ENCODE results near the gene GLRX.

The GLRX gene

GRCh38 chr5:95835682-95836385, 13.3 kb upstream of the GLRX start:
- Histone ChIP-seq H3K9me3 (ENCODE audit: control insufficient read depth, low read length) (no peaks in the 10 kb centered on the region), H2AK5ac (ENCODE audit: low read length, severe bottlenecking) (no peak overlapping the region), H4K91ac (ENCODE audit: low read length) (no peak overlapping the region), H3K36me3 (ENCODE audit: control insufficient read depth in 1 of 2, insufficient read depth in 2 of 2, low read depth in 1 of 2, low read length in 2 of 2) (no peaks in the 10 kb centered on the region), H2BK12ac (ENCODE audit: low read length in 2 of 2) (no peak overlapping the region), H3K23ac (ENCODE audit: low read length in 2 of 2) (no peak overlapping the region), H3K4me2 (ENCODE audit: low read length, poor library complexity, severe bottlenecking) (no peak overlapping the region), H2AFZ (ENCODE audit: low read depth, low read length) (no peak overlapping the region), H3K9ac (ENCODE audit: low read length) (peak overlapping the region; percentile 91), H3K18ac (ENCODE audit: low read depth in 1 of 2, low read length in 2 of 2) (no peak overlapping the region), H3K4me1 (ENCODE audit: control insufficient read depth, insufficient read depth, low read depth, low read length) (peaks cover 3% of the 10 kb centered on the region), H3K14ac (ENCODE audit: low read length in 2 of 2) (no peak overlapping the region), H3K27ac (ENCODE audit: low read length, poor library complexity, severe bottlenecking) (no peak overlapping the region), H4K8ac (ENCODE audit: low read length) (peak overlapping the region; percentile 1), H3K4me3 (ENCODE audit: insufficient read depth in 1 of 2, low read depth in 1 of 2, low read length in 2 of 2) (peak overlapping the region in 1 of 2 experiments; percentile 81), H2BK5ac (ENCODE audit: low read depth, low read length, poor library complexity, severe bottlenecking) (no peak overlapping the region), H3K79me1 (replicated peaks; ENCODE audit: low read length, poor library complexity, severe bottlenecking) (no peaks in the 10 kb centered on the region), H3K27me3 (ENCODE audit: control insufficient read depth in 1 of 2, insufficient read depth in 1 of 2, low read length in 2 of 2) (no peaks in the 10 kb centered on the region), H2BK15ac (ENCODE audit: low read depth, poor library complexity, severe bottlenecking) (no peak overlapping the region), H2BK120ac (ENCODE audit: low read depth, low read length) (no peak overlapping the region), H3K4ac (ENCODE audit: low read depth in 1 of 2, low read length in 2 of 2) (no peak overlapping the region)
- DNase-seq, result no peak
- WGBS, result 82% methylated on average over 9 of the region's 10 CpGs

- H3K27ac ChIP-seq (ENCODE audit: low read length, poor library complexity, severe bottlenecking), result no peak overlapping the region
- DNase-seq, result no peak
- peaks cover 3% of the 10 kb centered on the region for H3K4me1 ChIP-seq (ENCODE audit: control insufficient read depth, insufficient read depth, low read depth, low read length)
- no peak overlapping the region for H2BK15ac ChIP-seq (ENCODE audit: low read depth, poor library complexity, severe bottlenecking)
- H2AFZ ChIP-seq (ENCODE audit: low read depth, low read length), result no peak overlapping the region
- no peaks in the 10 kb centered on the region for H3K9me3 ChIP-seq (ENCODE audit: control insufficient read depth, low read length)
- H3K4me3 ChIP-seq (ENCODE audit: insufficient read depth in 1 of 2, low read depth in 1 of 2, low read length in 2 of 2), result no peak overlapping the region
- no peak overlapping the region for H3K4me2 ChIP-seq (ENCODE audit: low read length, poor library complexity, severe bottlenecking)
- no peaks in the 10 kb centered on the region for H3K79me1 ChIP-seq (replicated peaks; ENCODE audit: low read length, poor library complexity, severe bottlenecking)
- no peak overlapping the region for H3K4ac ChIP-seq (ENCODE audit: low read depth in 1 of 2, low read length in 2 of 2)
- H3K9ac ChIP-seq (ENCODE audit: low read length), result no peak overlapping the region
- no peak overlapping the region for H3K14ac ChIP-seq (ENCODE audit: low read length in 2 of 2)
- no peak overlapping the region for H2BK5ac ChIP-seq (ENCODE audit: low read depth, low read length, poor library complexity, severe bottlenecking)
- H2BK120ac ChIP-seq (ENCODE audit: low read depth, low read length), result no peak overlapping the region
- H3K27me3 ChIP-seq (ENCODE audit: control insufficient read depth in 1 of 2, insufficient read depth in 1 of 2, low read length in 2 of 2), result no peaks in the 10 kb centered on the region
- no peak overlapping the region for H3K18ac ChIP-seq (ENCODE audit: low read depth in 1 of 2, low read length in 2 of 2)
- H3K36me3 ChIP-seq (ENCODE audit: control insufficient read depth in 1 of 2, insufficient read depth in 2 of 2, low read depth in 1 of 2, low read length in 2 of 2), result no peaks in the 10 kb centered on the region
- no peak overlapping the region for H4K8ac ChIP-seq (ENCODE audit: low read length)
- H4K91ac ChIP-seq (ENCODE audit: low read length), result peak overlapping the region; percentile 41
- no peak overlapping the region for H2BK12ac ChIP-seq (ENCODE audit: low read length in 2 of 2)
- no peak overlapping the region for H2AK5ac ChIP-seq (ENCODE audit: low read length, severe bottlenecking)
- no peak overlapping the region for H3K23ac ChIP-seq (ENCODE audit: low read length in 2 of 2)
Measured at GRCh38 chr5:95832664-95833063, 10.1 kb upstream of the GLRX start.

- Histone ChIP-seq H3K27ac (ENCODE audit: low read length, poor library complexity, severe bottlenecking) (no peak overlapping the region), H3K4ac (ENCODE audit: low read depth in 1 of 2, low read length in 2 of 2) (no peak overlapping the region), H3K79me1 (replicated peaks; ENCODE audit: low read length, poor library complexity, severe bottlenecking) (no peaks in the 10 kb centered on the region), H3K14ac (ENCODE audit: low read length in 2 of 2) (no peak overlapping the region), H3K18ac (ENCODE audit: low read depth in 1 of 2, low read length in 2 of 2) (no peak overlapping the region), H3K9me3 (ENCODE audit: control insufficient read depth, low read length) (no peaks in the 10 kb centered on the region), H3K36me3 (ENCODE audit: control insufficient read depth in 1 of 2, insufficient read depth in 2 of 2, low read depth in 1 of 2, low read length in 2 of 2) (no peaks in the 10 kb centered on the region), H2BK5ac (ENCODE audit: low read depth, low read length, poor library complexity, severe bottlenecking) (no peak overlapping the region), H2AK5ac (ENCODE audit: low read length, severe bottlenecking) (no peak overlapping the region), H3K23ac (ENCODE audit: low read length in 2 of 2) (no peak overlapping the region), H3K4me2 (ENCODE audit: low read length, poor library complexity, severe bottlenecking) (no peak overlapping the region), H2BK120ac (ENCODE audit: low read depth, low read length) (no peak overlapping the region), H2BK12ac (ENCODE audit: low read length in 2 of 2) (no peak overlapping the region), H3K27me3 (ENCODE audit: control insufficient read depth in 1 of 2, insufficient read depth in 1 of 2, low read length in 2 of 2) (no peaks in the 10 kb centered on the region), H4K91ac (ENCODE audit: low read length) (no peak overlapping the region), H3K4me1 (ENCODE audit: control insufficient read depth, insufficient read depth, low read depth, low read length) (no peaks in the 10 kb centered on the region), H3K9ac (ENCODE audit: low read length) (no peak overlapping the region), H4K8ac (ENCODE audit: low read length) (no peak overlapping the region), H2BK15ac (ENCODE audit: low read depth, poor library complexity, severe bottlenecking) (no peak overlapping the region), H2AFZ (ENCODE audit: low read depth, low read length) (no peak overlapping the region), H3K4me3 (ENCODE audit: insufficient read depth in 1 of 2, low read depth in 1 of 2, low read length in 2 of 2) (no peak overlapping the region)
- WGBS, result 100% methylated on average over 1 of the region's 2 CpGs
- no peak for DNase-seq
Measured at GRCh38 chr5:95830226-95830625, 7.7 kb upstream of the GLRX start.

- no peak overlapping the region for H2BK15ac ChIP-seq (ENCODE audit: low read depth, poor library complexity, severe bottlenecking)
- H4K8ac ChIP-seq (ENCODE audit: low read length), result no peak overlapping the region
- peak overlapping the region in 1 of 2 experiments; percentile 41 for H2BK12ac ChIP-seq (ENCODE audit: low read length in 2 of 2)
- peak overlapping the region in 1 of 2 experiments; percentile 63 for H3K18ac ChIP-seq (ENCODE audit: low read depth in 1 of 2, low read length in 2 of 2)
- peaks cover 7% of the 10 kb centered on the region for H3K4me1 ChIP-seq (ENCODE audit: control insufficient read depth, insufficient read depth, low read depth, low read length)
- H3K9me3 ChIP-seq (ENCODE audit: control insufficient read depth, low read length), result no peaks in the 10 kb centered on the region
- H3K4me2 ChIP-seq (ENCODE audit: low read length, poor library complexity, severe bottlenecking), result no peak overlapping the region
- H4K91ac ChIP-seq (ENCODE audit: low read length), result no peak overlapping the region
- H3K14ac ChIP-seq (ENCODE audit: low read length in 2 of 2), result no peak overlapping the region
- no peak overlapping the region for H2BK120ac ChIP-seq (ENCODE audit: low read depth, low read length)
- H2BK5ac ChIP-seq (ENCODE audit: low read depth, low read length, poor library complexity, severe bottlenecking), result no peak overlapping the region
- H2AK5ac ChIP-seq (ENCODE audit: low read length, severe bottlenecking), result no peak overlapping the region
- WGBS, result 79% methylated on average over 3 of the region's 3 CpGs
- no peak overlapping the region for H3K23ac ChIP-seq (ENCODE audit: low read length in 2 of 2)
- no peak overlapping the region for H3K4ac ChIP-seq (ENCODE audit: low read depth in 1 of 2, low read length in 2 of 2)
- no peaks in the 10 kb centered on the region for H3K36me3 ChIP-seq (ENCODE audit: control insufficient read depth in 1 of 2, insufficient read depth in 2 of 2, low read depth in 1 of 2, low read length in 2 of 2)
- no peaks in the 10 kb centered on the region for H3K27me3 ChIP-seq (ENCODE audit: control insufficient read depth in 1 of 2, insufficient read depth in 1 of 2, low read length in 2 of 2)
- no peak overlapping the region for H3K9ac ChIP-seq (ENCODE audit: low read length)
- H3K4me3 ChIP-seq (ENCODE audit: insufficient read depth in 1 of 2, low read depth in 1 of 2, low read length in 2 of 2), result no peak overlapping the region
- H3K79me1 ChIP-seq (replicated peaks; ENCODE audit: low read length, poor library complexity, severe bottlenecking), result peaks cover 1% of the 10 kb centered on the region
- no peak for DNase-seq
- H3K27ac ChIP-seq (ENCODE audit: low read length, poor library complexity, severe bottlenecking), result no peak overlapping the region
- H2AFZ ChIP-seq (ENCODE audit: low read depth, low read length), result no peak overlapping the region
Measured at GRCh38 chr5:95827892-95828246, 5.3 kb upstream of the GLRX start.

Measured in mesenchymal stem cell (in vitro differentiated cells and primary cell).